ENCODE results near the gene LAMB1. TPM values are rescaled to one million over a fixed set of nuclear protein-coding genes. Genes with fewer than 3 reads are reported as not detected.

Gene LAMB1
- total RNA-seq, 1 donor: 483 TPM

GRCh38 chr7:107936312-107936711 is 66.6 kb downstream of the LAMB1 start:
- TF ChIP-seq CTCF (IDR thresholded peaks at IDR 0.05; ENCODE audit: insufficient read depth, low read depth, low read length): no peak
- no peak for DNase-seq (ENCODE audit: low read depth)

GRCh38 chr7:107934991-107935770 is 67.8 kb downstream of the LAMB1 start:
- DNase-seq (ENCODE audit: low read depth): no peak
- no peak for TF ChIP-seq CTCF (IDR thresholded peaks at IDR 0.05; ENCODE audit: insufficient read depth, low read depth, low read length)
- no peak overlapping the region for H3K4me3 ChIP-seq (ENCODE audit: low read depth, low read length)

More at GRCh38 chr7:107936312-107936711, 66.6 kb downstream of the LAMB1 start:
- H3K4me3 ChIP-seq (ENCODE audit: low read depth, low read length): no peak overlapping the region

DNA sequence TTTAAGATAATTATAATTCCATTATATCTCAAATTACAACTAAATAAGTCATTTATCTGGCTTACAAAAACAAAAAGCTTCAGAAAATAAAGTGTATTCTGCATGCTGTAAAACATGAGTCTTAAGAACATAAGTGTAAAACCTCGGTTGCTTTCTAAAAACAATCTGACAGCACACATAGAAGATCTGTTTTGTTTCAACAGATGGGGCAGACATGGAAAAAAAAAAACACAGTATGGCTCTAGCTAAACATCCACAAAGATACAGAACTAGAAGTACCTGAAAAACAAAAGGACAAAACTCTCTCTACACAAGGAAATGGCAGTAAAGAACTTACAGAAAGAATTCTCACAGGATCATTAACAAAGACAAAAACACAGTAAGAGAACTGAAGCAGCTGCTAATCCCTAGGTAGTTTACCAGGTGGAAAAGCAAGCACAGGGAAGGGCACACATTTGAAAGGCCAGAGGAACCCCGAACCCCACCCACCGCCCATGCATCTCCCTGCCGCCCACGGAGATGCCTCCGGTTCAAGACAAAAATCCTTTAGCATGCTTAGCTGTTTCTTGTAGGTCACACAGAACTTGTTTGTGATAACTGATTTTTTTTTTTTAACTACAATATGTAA is 69.5 kb downstream of the LAMB1 start:
- TF ChIP-seq CTCF (IDR thresholded peaks at IDR 0.05; ENCODE audit: insufficient read depth, low read depth, low read length): no peak
- H3K4me3 ChIP-seq (ENCODE audit: low read depth, low read length): no peak overlapping the region
- peak; percentile 61 for DNase-seq (ENCODE audit: low read depth)

- no peak overlapping the region for H3K4me3 ChIP-seq (ENCODE audit: low read depth, low read length)
- TF ChIP-seq CTCF (IDR thresholded peaks at IDR 0.05; ENCODE audit: insufficient read depth, low read depth, low read length): no peak
- no peak for DNase-seq (ENCODE audit: low read depth)
Measured at GRCh38 chr7:107932805-107933204, 70.2 kb downstream of the LAMB1 start.

DNA sequence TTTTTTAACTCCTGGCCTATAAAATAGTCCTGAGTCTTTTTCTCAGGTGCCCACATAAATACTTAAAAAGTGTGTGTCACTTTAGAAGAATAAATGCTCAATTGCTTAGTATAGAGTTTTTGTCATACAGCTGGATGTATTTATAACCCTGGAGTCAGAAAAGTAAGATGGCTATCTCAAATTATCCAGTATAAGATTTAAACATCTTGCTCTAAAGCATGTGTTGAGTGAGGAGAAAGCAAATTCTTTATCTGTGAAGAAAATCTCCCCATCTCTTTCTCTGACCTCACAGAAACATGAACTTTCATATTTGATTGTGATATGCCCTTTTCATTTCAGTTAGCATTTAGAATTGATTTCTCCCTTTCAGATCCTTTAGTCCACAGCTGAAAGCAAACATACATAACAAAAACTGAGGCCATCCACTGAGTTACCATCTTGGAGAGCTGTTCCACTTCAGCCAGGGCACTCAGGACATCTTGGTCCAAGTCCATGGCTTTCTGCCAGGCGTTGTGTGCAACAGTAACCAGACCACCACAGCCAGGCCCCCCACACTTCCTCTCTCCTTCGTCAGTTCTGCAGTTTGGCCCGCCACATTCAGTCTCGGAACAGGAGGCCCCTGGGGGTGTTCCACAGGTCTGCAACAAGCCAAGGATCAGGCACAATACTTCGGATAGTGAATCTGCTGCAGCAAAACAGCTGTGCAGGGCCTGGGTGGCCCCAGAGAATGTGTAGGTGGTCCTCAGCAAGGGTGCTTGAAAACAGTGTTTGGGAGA is 71.0 kb downstream of the LAMB1 start:
- no peak for TF ChIP-seq CTCF (IDR thresholded peaks at IDR 0.05; ENCODE audit: insufficient read depth, low read depth, low read length)
- no peak overlapping the region for H3K4me3 ChIP-seq (ENCODE audit: low read depth, low read length)
- DNase-seq (ENCODE audit: low read depth): no peak

- no peak for DNase-seq (ENCODE audit: low read depth)
- no peak overlapping the region for H3K4me3 ChIP-seq (ENCODE audit: low read depth, low read length)
- no peak for TF ChIP-seq CTCF (IDR thresholded peaks at IDR 0.05; ENCODE audit: insufficient read depth, low read depth, low read length)
Measured at GRCh38 chr7:107926481-107926880, 76.5 kb downstream of the LAMB1 start.

Measured in fibroblast of villous mesenchyme (primary cell).